ENCODE data around the gene RPS19. TPM values are rescaled to one million over a fixed set of nuclear protein-coding genes. Genes with fewer than 3 reads are reported as not detected.
"Not testable (repeated sequence)": the region's sequence is repeated elsewhere in the genome, so short reads cannot be mapped to it uniquely, and the experiment has no call there.

RPS19 gene
- total RNA-seq, 2 donors from 2014 or later = 454 to 832 TPM

DNA sequence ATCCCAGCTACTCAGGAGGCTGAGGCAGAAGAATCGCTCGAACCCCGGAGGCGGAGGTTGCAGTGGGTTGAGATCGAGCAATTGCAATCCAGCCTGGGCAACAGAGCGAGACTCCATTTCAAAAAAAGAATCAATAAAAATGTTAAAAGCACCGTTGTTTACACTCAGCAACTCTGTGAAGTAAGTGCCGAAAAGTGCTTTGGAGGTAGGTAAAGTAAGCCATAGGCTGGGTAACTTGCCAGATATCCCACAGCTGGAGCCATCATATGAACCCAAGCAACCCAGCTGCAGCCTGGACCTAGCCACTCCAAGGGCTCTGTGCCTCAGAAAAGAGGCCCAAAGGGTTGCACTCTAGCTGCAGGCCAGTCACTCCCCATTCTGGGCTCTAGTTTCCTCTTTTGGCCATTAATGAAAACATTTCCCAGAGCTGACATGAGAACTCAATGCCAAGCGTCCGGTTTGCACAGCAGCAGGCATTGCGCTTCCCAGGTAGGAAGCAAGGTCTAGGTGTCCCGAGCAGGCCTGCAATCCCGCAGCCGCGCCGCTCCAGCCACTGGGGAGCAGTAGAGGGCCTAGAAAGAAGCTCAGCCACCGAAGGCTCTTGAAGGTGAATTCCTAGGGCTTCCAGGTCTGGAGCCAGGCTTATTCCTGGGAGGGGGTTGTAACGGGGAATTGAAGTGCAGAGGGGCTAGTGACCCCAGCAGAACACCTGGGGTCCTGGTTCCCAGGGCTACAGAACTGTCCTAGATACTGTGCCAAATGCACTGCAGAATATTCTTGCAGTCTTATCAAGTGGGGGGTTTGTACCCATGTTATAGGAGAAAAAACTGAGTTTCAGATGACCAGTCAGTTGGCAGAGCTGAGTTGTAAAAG is 13.0 kb downstream of the RPS19 start:
- Histone ChIP-seq H3K27me3 (no peaks in the 10 kb centered on the region), H3K4me1 (peaks cover 12% of the 10 kb centered on the region), H3K9me3 (no peaks in the 10 kb centered on the region), H3K27ac (peak overlapping the region in 1 of 4 donors; percentile 8), H3K4me3 (no peak overlapping the region), H3K36me3 (replicated peaks in 1 of 2; ENCODE audit: insufficient read depth in 1 of 2, low read depth in 2 of 2) (peaks cover 12 to 15% of the 10 kb centered on the region in 2 donors)
- peak; percentile 92 for ATAC-seq
- intact Hi-C loops (cut with DNase I) = loop anchor here (5.0 kb wide), 1 partner anchor 74 kb away; no protein-coding TSS in a partner anchor
- DNase-seq = peak; percentile 83 to 87 (median 86)
- 34 to 40% methylated on average over 18 of the region's 18 CpGs for WGBS, 2 donors
- peak; percentile 52 to 85 (median 77) for TF ChIP-seq CTCF (IDR thresholded peaks at IDR 0.05)
- TF ChIP-seq POLR2A (IDR thresholded peaks at IDR 0.05) = peak in 1 of 3 donors; percentile 19

DNA sequence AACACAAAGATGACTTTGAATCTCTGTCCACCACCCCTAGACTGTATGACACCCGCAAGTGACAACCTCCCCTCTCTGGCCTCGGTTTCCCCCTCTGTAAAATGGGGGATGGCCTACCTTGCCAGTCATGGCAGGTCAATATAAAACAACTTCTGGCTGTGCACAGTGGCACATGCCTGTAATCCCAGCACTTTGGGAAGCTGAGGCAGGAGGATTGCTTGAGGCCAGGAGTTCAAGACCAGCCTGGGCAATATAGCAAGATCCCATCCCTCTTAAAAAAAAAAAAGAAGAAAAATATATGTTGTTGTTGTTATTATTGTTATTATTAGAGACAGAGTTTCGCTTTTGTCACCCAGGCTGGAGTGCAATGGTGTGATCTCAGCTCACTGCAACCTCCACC is 15.9 kb downstream of the RPS19 start:
- intact Hi-C loops (cut with DNase I) = loop anchor here (5.0 kb wide), 2 partner anchors 61 to 81 kb away; partner anchors contain the start of gene RABAC1
- H3K27me3 ChIP-seq; ATAC-seq; H3K4me3 ChIP-seq; DNase-seq; H3K9me3 ChIP-seq; H3K36me3 ChIP-seq (replicated peaks in 1 of 2; ENCODE audit: insufficient read depth in 1 of 2, low read depth in 2 of 2); H3K4me1 ChIP-seq: not testable (repeated sequence)
- 48 to 60% methylated on average over 3 of the region's 3 CpGs for WGBS, 2 donors
- H3K27ac ChIP-seq = peak overlapping the region in 1 of 4 donors; percentile 14

- Histone ChIP-seq H3K4me3 (no peak within 1 kb of the TSS), H3K36me3 (replicated peaks in 1 of 2; ENCODE audit: insufficient read depth in 1 of 2, low read depth in 2 of 2) (no peaks in the 10 kb centered on the region), H3K27ac (no peak within 1 kb of the TSS), H3K4me1 (peaks cover 8% of the 10 kb centered on the region), H3K27me3 (no peaks in the 10 kb centered on the region), H3K9me3 (no peaks in the 10 kb centered on the region)
- DNase-seq (no peak), ATAC-seq (no peak)
- intact Hi-C loops (cut with DNase I) = loop anchor here (5.0 kb wide), 2 partner anchors 60 to 80 kb away; partner anchors contain the start of gene RABAC1
- 57 to 60% methylated on average over 8 to 9 of the region's 9 CpGs for WGBS, 2 donors
- TF ChIP-seq CTCF (IDR thresholded peaks at IDR 0.05) (no peak), POLR2A (IDR thresholded peaks at IDR 0.05) (no peak)
These were observed 17.1 kb downstream of the RPS19 start, which contains the start of gene CD79A for GRCh38 chr19:41876847-41877832. Gene CD79A (plus strand): TSS chr19:41877279. CDS start chr19:41877305, 26 bp downstream.

DNA sequence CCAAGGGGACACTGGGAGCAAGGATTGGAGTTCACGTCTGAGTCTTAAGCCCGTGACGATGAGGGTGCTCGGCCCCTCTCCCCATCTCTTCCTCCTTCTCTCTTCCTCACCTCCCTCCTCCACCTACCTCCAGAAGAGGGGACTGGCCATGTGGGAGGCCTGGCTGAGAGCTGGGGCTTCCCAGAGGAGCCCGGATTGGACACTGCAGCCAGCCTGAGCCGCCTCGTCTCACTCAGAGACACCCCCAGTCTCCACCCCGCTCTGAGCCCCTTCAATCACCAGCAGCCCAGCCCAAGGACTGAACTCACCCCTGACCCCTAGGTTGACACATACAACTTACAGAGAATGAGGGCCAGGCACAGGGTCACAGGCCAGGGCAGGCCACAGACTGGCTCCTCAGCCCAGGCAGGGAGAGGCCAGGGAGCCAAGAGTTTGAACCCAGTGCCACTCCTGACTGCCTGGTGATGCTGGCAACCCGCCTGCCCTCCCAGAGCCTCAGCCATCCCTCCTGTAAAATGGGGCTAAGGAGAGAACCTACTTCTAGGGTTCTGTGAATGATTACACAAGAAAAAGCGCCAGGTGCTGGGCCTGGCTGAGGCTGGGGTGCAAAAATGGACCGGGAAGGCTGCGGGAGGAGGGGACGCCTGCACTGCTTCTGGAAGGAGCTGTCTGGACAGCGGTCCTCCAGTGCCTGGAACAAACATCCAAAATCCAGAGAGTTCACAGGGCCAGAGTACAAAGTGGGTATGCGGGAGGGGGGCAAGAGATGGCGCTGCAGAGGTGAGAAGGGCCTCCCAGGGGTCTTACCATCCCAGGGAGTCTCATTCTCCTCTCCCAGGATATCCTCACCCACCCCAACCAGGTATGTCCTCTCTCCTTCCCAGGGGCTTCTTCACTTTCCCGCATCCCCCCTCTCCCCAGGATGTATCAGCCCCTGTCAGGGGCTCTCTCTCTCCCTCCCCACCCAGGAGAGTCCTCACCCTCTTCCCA is 18.2 kb downstream of the RPS19 start:
- TF ChIP-seq POLR2A (IDR thresholded peaks at IDR 0.05) (no peak), CTCF (IDR thresholded peaks at IDR 0.05) (no peak)
- 59 to 66% methylated on average over 13 to 16 of the region's 17 CpGs for WGBS, 2 donors
- ATAC-seq (no peak), DNase-seq (no peak)
- intact Hi-C loops (cut with DNase I) = loop anchor here (5.0 kb wide), 2 partner anchors 59 to 79 kb away; partner anchors contain the start of gene RABAC1
- peaks cover 4% of the 10 kb centered on the region for H3K4me1 ChIP-seq
- no peaks in the 10 kb centered on the region for H3K27me3 ChIP-seq
- no peaks in the 10 kb centered on the region for H3K9me3 ChIP-seq
- no peaks in the 10 kb centered on the region for H3K36me3 ChIP-seq (replicated peaks in 1 of 2; ENCODE audit: insufficient read depth in 1 of 2, low read depth in 2 of 2)
- H3K27ac ChIP-seq = no peak overlapping the region
- no peak overlapping the region for H3K4me3 ChIP-seq
